ENCODE results near the gene TMEM231.

DNA sequence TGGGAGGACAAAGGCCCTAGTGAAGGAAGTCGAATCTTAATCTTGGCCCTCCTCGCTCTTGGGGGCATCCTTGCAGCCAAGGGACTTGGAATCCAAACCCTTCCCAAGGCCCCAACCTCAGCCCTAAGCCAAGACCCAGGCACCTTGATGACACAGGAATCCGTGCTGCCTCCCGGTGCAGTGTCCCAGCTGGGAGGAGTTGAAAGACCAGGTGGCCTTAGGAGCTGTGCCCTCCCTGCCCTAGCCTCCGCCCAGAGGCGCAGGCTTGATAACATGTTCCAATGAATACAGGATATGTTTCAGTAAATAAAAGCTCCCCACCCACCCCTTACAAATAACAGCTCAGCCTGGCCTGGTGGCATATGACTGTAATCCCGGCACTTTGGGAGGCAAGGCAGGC is 20.2 kb downstream of the TMEM231 start, which contains the start of gene CHST5:
- TF ChIP-seq, protein P1, sequence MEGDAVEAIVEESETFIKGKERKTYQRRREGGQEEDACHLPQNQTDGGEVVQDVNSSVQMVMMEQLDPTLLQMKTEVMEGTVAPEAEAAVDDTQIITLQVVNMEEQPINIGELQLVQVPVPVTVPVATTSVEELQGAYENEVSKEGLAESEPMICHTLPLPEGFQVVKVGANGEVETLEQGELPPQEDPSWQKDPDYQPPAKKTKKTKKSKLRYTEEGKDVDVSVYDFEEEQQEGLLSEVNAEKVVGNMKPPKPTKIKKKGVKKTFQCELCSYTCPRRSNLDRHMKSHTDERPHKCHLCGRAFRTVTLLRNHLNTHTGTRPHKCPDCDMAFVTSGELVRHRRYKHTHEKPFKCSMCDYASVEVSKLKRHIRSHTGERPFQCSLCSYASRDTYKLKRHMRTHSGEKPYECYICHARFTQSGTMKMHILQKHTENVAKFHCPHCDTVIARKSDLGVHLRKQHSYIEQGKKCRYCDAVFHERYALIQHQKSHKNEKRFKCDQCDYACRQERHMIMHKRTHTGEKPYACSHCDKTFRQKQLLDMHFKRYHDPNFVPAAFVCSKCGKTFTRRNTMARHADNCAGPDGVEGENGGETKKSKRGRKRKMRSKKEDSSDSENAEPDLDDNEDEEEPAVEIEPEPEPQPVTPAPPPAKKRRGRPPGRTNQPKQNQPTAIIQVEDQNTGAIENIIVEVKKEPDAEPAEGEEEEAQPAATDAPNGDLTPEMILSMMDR (IDR thresholded peaks at IDR 0.05) = no peak
- TF ChIP-seq POLR2A (IDR thresholded peaks at IDR 0.05) = no peak
